ENCODE measurements around the gene STX8.
A peak's percentile ranks its signal among the peaks of the same experiment; 100 is the strongest.
"Not testable (repeated sequence)": the region's sequence is repeated elsewhere in the genome, so short reads cannot be mapped to it uniquely, and the experiment has no call there.

Gene STX8

DNA sequence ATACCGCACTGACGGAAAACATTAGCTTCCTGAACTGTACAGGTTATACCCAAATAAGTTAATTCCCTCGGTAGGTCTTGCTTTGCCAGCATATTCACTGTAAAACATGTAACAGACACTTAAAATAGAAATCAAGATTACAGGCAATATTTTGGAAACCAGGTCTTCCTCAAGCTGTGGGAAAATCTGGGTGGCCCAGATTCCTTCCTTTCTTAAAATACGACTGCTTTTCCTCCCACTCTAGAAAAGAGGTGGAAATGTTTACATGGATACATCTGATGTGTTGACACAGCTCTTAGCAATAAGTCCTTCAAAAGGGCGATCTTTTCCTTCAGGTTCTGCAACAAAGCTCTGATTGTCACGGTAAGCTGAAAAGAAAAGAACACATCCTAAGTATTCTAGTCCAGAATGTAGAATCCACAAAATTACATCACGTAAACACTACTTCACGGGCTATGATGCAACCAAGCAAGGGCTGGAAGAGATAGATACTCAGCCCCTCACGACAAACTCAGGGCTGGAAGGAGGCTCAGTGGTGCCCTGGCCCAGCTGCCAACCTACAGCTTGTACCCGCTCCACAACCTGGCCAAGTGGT, 18.4 kb downstream of the STX8 start:
- no peak for DNase-seq (ENCODE audit: low read depth in 2 of 2)

DNA sequence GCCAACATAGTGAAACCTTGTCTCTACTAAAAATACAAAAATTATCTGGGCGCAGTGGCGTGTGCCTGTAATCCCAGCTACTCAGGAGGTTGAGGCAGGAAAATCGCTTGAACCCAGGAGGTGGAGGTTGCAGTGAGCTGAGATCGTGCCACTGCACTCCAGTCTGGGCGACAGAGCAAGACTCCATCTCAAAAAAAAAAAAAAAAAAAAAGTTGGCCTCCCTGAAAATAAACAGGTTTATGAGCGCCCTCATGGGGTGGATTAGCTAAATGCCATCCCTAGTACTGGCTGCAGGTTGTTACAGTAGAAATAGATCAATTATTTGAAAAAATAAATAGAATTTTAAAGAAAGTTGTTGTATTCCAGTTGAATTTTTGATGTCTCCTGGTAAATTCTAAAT, 20.9 kb downstream of the STX8 start:
- not testable (repeated sequence) for DNase-seq (ENCODE audit: low read depth in 2 of 2)

DNA sequence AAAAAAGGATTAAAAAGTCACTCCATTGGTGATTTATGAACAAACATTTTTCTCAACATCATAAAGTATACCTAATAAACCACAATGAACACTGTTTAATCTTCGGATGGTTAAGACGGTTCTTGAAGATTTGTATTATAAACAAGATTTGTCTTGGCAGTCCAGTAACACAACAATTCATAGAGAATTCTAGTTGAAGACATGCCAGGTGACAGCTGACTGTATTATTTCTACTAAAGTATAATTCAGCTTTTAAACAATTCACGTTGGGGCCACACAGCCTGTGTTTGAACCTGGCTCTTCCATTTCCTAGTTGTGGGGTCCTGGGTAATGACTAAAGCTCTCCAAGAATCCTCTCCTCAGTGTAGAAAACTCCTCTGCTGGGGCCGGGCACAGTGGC, 22.0 kb downstream of the STX8 start:
- no peak for DNase-seq (ENCODE audit: low read depth in 2 of 2)

DNA sequence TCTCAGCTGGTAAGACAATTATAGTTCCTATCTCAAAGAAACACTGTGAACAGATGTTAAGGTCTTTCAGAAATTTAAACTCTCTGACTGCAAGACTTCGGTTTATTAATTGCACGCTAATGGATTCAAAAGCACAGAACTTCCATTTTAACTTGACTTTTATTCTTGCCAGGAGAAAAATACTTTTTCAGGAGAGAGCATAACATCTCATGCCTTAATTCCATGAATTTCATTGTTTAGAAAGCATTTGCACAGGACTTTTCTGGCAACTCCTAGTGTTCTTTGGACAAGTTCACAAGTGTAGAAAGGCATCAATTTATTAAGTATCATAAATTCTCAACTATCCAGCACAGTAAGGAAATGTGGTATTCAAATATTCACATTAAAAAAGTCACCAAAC, 22.4 kb downstream of the STX8 start:
- no peak for DNase-seq (ENCODE audit: low read depth in 2 of 2)

DNA sequence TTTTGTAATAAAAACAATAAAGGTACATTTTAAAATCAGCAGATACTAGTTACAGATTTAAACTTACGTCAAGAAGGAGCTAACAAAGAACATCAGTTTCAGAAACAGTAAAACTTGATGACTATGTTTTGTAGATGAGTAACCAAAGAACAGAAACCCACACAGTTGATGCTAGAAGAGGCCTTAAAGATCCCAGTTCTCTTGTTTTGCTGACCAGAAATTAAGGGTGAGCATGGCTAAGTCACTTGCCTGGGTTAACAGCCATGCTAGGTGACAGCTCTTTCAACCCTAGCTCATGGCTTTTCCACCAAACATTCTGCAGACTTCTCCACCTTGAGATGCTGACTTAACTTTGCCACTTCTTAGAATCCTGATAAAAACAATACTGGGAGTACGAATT, 26.4 kb downstream of the STX8 start:
- DNase-seq (ENCODE audit: low read depth in 2 of 2) = no peak

DNA sequence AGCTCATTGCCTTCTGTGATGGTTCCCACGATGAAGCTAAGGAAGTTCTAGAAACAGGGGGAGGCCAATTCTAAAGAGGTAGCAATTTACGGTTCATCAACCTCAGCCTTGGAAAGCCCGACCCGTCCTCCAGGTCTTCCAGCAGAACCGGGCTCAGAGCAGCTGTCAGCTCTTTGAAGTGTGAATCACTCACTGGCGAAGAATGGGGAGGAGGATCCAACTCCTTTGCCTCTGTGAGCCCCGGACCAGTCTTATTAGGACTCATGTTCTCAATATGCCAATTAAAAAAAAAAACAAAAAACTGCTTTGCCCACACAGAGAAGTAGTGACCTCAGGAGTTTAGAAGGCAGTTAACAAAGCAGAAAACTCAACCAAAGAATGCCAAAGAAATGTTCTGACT, 31.4 kb downstream of the STX8 start:
- no peak for DNase-seq (ENCODE audit: low read depth in 2 of 2)

DNA sequence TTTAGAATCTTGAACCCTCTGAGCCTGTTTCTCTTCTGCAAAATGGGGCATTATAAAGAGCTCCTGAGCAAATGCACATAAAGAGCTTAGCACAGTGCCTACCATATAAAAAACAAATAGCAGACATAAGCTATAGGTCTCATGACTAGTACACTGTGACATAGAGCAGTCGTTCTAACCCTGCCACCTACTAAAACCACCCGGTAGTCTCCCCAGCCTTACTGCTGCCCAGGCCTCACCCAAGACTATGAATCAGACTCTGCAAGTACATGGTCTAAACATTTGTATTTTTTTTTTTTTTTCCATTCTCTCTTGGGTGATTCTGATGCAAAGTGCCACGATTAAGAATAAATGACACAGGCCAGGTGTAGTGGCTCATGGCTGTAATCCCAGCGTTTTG, 33.9 kb downstream of the STX8 start:
- no peak for DNase-seq (ENCODE audit: low read depth in 2 of 2)

DNA sequence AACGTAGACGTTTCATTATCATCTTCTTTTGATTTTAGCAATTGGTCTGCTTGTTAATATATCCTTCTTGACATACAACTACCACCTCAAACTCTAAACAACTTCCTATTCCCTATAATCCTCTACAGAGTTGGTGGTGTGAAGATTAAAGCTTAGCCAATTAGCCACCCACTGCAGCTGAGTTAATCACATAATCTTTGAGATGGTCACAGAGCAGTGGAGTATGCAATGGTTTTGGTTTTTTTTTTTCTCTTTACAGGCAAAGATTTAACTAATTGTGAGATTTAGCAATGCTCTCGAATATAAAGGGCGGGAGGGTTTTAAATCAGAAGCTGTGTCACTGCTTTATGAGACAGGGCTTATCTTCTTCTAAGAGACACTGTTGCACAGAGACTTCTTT, 37.0 kb downstream of the STX8 start:
- DNase-seq (ENCODE audit: low read depth in 2 of 2) = no peak

DNA sequence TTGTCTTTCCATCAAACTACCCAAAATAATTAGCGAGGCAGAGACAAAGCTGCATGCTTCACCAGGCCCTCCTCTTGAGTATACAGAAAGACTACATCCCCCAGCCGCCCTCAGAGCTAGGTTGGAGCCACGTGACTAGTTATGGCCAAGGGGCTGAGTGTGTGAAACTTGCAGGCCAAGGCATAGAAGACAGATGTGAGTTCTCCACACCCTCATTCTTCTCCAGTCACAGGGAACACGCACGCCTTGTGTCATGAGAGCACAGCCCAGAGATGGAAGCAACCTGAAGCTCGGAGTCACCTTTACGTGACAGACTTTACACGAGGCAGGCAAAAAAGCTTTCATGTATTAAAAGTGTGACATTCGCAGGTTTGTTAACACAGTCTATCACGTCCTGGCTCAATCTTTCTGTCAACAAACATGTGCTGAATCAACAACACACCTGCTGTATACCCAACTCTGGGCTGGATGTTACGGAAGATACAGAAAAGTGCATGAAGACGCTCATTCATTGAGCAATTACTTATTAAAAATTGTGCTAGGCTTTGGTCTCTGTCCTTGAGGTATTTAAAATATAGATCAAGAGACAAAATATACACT, 38.3 kb downstream of the STX8 start:
- DNase-seq (ENCODE audit: low read depth in 2 of 2) = no peak

DNA sequence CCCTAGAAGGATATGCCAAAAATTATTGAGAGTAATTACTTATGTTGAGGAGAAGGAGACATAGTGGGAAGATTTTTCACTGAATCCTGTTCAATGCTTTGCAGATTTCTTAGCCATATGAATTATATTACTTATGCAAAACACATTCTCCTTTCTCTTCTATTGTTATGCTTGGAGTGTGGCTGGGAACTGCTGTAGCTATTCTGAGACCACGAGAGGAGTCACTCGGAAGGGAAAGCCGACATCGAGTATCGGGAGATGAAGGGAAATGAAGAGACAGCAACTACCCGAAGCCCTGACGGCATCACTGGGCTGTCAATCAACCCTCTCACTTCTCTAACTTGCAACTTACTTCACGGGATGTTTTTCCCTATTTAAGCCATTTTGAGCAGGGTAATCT, 39.6 kb downstream of the STX8 start:
- DNase-seq (ENCODE audit: low read depth in 2 of 2) = no peak

DNA sequence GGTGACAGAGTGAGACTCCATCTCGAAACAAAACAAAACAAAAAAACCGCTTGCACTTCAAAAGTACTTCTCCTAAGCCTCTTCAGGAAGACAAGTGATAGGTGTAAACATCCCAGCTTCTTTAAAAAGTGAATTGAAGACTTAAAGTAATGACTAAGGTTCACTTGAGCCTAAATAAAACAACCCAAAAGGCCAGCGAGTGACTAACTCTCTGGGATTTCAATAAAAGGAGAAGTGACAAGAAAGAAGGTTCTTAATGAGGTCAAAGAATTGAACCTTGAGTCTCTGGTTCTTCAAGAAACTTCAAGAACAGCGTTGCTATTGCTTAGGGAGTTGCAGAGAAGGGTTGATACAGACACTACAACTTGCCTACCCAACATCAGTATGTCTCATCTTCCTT, 42.2 kb downstream of the STX8 start:
- no peak for DNase-seq (ENCODE audit: low read depth in 2 of 2)

DNA sequence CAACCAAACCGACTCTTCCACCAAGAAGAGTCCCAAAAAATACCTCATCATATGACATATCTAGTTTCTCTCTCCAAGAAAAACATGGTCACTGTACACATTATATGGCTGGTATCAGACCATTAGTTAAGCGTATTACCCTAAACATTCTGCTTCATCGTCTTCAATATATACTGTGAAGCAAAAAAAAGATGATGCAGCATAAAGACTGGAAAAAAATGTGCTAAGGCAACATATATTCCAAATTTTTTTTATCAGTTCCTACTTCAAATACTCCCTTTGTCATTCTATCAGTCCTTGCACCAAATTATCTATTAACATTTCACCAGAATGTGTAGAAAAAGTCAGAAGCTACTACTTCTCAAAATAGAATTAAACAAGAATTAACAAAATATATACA, 42.9 kb downstream of the STX8 start:
- no peak for DNase-seq (ENCODE audit: low read depth in 2 of 2)

DNA sequence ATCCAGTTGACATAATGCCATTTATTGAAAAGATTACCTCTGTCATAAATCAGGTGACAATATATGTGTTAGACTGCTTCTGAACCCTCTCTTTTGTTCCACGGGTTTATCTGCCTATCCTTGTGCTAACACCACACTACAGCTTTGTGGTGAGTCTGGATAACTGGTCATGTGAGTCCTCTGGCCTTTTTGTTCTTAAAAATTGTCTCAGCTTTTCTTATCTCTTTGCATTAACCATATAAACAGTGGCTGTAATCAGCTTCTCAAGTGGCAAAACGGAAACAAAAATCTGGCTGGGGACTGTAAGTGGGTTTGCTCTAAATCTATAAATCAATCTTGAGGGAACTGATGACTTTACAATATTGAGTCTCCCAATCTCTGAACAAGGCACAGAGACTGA, 44.6 kb downstream of the STX8 start:
- no peak for DNase-seq (ENCODE audit: low read depth in 2 of 2)

DNA sequence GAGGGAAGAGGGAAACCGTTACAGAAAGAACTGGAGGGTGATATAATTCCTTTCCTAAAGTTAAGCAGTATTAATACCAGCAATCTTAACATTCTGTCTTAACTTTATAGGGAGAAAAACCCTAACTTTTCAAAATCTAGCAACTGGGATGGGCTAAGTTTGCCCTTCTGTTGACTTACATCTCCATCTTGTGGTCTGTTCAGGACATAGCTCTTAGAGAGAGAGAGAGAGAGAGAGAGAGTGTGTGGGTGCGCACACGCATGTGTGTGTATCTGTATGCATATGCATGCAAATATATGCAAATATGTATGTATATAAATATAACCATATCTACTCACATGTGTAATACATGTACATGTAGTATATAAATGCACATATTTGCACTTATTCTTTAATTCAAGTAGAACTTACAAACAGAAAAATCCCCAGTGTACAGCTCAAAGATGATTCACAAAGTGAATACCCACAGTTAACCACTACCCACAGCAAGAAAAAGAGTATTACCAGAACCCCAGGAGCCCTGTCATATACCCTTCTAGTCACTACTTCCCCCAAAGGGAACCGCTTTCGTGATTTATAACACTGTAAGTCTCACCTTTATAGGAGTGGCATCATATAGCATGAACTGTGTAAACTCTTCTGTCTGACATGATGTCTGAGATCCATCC, 46.5 kb downstream of the STX8 start:
- peak in 1 of 2 experiments; percentile 21 for DNase-seq (ENCODE audit: low read depth in 2 of 2)

DNA sequence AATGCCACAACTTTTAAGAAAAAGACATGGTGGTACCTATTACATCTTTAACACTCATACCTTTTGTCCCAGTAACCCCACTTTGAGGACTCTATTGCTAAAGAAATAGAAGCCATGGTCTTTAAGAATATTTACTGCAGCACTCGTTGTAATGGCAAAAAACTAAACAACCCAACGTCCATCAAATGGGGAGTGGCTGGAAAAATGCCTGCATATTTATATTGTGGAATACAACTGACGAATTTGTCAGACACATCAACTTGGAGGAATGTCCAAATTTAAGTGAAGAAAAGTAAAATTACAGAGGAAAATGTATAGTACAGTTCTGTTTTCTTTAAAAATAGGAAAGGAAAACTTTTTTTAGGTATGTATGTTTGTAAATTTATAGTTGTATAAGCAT, 47.8 kb downstream of the STX8 start:
- no peak for DNase-seq (ENCODE audit: low read depth in 2 of 2)

DNA sequence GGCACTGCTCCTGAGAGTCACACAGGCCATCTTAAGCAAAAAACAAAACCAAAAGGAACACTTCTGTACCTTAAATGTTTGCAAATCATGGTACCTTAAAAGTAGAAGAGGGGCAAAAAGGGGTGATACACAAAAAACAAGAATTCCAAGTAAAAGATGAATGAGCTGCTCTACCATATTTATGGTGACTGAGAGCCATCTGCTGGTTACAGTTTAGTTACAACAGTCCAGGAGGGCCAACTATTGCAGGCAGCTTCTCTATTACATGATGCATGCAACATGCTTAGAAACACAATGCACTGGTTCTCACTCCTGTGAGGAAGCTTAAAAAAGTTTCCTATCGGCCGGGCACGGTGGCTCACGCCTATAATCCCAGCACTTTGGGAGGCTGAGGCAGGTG, 53.5 kb downstream of the STX8 start:
- DNase-seq (ENCODE audit: low read depth in 2 of 2) = peak; percentile 28 to 36

DNA sequence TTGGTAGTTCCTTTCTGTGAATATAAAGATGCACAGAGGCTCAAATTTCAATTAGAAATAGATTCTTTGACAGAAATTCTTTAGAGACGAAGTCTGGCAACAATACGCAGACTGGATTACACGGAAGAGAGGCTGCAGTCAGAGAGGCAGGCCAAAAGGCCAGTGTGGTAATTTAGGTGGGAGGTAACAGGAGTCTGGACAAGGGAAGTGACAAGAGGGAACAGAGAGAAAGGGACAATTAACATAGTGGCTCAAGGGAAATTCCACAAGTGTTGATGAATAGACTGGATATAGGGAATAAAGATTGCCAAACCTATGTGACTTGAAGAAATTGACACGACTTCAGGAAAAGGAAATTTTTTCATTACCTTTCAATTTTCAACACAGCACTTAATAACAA, 54.6 kb downstream of the STX8 start:
- DNase-seq (ENCODE audit: low read depth in 2 of 2) = no peak

DNA sequence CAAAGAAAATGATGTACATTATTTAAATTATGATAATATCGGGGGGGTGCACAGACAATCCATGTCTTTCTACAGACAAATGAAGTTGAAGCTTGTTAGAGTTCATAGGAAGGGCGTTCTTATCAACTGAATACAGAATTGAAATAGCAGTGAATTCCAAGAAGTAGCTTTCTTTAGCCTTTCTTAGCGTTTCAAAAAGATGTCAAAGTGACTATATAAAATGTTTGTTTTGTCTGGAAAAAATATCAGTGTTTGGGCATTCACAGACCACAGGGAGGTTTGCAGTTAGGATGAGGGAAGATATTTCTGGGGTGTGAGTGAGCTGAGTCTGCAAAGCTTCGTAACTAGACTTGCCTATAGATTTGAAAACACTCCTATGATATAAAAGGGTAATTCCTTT, 55.0 kb downstream of the STX8 start:
- DNase-seq (ENCODE audit: low read depth in 2 of 2) = no peak

DNA sequence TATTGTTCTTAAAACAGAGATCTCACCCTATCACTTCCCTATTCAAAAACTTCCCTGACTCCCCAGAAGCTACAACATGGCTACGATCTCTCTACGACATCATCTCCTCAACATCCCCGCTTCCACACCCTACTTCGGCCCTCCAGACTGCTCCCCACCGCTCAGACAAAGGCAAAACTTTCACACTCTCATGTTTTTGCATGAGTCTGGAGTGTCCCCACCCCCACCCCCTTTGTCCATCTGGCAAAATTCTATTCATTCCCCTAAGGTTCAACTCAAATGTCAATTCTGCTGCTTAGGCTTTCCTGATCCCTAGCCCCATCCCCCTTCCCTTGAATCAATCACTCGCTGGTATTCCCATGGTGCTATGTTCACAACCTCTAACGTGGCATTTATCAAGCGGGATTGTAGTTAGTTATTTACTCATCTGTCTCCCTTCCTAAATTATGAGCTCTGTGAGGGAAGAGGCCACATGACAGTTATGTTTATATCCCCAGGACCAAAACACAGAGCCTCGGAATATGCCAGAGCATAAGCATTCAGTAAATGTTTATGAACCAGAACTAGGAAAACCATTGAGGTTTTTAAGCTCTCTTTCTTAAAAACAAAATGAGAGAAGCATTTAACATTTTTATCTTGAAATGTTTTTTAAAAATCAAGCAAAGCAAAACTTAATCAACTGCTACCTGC, 55.9 kb downstream of the STX8 start:
- DNase-seq (ENCODE audit: low read depth in 2 of 2) = no peak

DNA sequence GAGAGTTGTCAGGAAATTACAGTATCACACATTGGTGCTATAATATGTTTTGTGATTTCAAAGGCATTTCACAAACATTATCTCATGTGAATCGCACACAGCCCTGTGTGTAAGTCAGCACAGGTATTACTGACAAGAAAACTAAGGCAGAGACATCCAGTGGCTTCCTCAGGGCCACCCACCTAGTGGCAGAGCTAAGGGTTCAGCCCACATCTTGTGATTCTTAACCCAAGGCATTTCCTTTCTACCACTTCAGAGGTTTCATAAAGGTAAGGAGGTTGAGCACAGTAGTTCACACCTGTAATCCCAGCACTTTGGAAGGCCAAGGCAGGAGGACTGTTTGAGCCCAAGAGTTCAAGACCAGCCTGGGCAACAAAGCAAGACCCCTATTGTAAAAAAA, 58.2 kb downstream of the STX8 start:
- DNase-seq (ENCODE audit: low read depth in 2 of 2) = no peak

DNA sequence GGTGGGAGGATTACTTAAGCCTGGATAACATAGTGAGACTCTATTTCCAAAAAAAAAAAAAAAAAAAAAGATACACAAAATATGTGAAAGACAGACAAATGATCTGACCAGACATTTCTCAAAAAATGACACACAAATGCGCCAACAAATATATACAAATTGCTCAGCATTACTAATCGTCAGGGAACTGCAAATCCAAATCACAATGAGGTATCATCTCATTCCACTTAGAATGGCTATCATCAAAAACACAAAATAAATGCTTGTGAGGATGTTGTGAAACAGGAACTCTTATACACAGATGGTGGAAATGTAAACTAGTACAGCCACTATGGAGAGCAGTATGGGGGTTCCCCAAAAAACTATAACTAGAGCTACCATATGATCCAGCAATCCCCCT, 62.4 kb downstream of the STX8 start:
- DNase-seq (ENCODE audit: low read depth in 2 of 2) = no peak

DNA sequence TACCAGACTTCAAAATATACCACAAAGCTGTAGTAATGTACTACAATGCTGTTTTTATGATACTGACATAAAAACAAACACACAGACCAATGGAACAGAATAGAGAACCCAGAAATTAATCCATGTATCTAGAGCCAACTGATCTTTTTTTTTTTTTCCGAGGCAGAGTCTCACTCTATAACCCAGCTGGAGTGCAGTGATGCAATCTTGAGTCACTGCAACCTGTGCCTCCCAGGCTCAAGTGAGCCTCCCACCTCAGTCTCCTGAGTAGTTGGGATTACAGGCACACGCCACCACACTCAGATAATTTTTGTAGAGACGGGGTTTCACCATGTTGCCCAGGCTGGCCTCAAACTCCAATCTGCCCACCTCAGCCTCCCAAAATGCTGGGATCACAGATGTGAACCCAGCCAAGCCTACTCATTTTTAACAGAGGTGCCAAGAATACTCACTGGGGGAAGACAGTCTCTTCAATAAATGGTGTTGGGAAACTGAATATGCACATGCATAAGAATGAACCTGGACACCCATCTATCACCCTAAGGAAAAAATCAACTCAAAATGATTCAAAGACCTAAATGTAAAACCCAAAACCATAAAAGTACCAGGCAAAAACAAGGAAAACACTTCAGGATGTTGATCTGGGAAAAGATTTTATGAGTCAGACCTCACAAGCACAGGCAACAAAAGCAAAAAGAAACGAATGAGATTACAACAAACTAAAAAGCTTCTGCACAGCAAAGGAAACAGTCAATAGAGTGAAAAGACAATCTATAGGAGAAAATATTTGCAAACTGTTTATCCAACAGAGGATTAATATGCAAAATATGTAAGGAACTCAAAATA, 63.1 kb downstream of the STX8 start:
- DNase-seq (ENCODE audit: low read depth in 2 of 2) = peak in 1 of 2 experiments; percentile 13

Measured in fibroblast of skin of left quadriceps (primary cell).